Colonic mucosa (tissue), 4 donors: ENCODE measurements around the gene ADAT3. TPM values are rescaled to one million over a fixed set of nuclear protein-coding genes. Genes with fewer than 3 reads are reported as not detected.

Experiments used
- DNase-seq: peaks from one replicate; pipeline ENCODE4 v3.0.0-alpha.2; 2020
- H3K27ac ChIP-seq: fragments of 200-600 bp; one replicate; pipeline ENCODE4 v1.8.0; 2021
- H3K27me3 ChIP-seq: fragments of 200-600 bp; one replicate; pipeline ENCODE4 v1.8.0; 2021
- H3K36me3 ChIP-seq: fragments of 200-600 bp; one replicate; pipeline ENCODE4 v1.8.0; 2021
- H3K4me1 ChIP-seq: fragments of 200-600 bp; one replicate; pipeline ENCODE4 v1.8.0; 2021; ENCODE audit warnings: mild to moderate bottlenecking
- H3K4me3 ChIP-seq: fragments of 200-600 bp; one replicate; pipeline ENCODE4 v1.8.0; 2021
- H3K9ac ChIP-seq, 2 donors: one replicate each; pipeline ENCODE4 v1.7.0; 2013; ENCODE audit warnings: control low read depth in 2 of 2, low read depth in 2 of 2, low read length in 2 of 2
- H3K9me3 ChIP-seq: fragments of 200-600 bp; one replicate; pipeline ENCODE4 v1.8.0; 2021
- intact Hi-C: fragments of 100-400 bp; cut with DNase I; formaldehyde crosslinking; loops from one replicate; pipeline ENCODE4 v1.14.1; 2022
- total RNA-seq, 2 donors: library from RNA; stranded (reverse); fragmentation: NEBNext Ultra II Directional in 1 of 2; extraction: Animal tissue kit (Norgen Biotek cat#: 25700) in 1 of 2; gene quantifications; one replicate each; pipeline ENCODE4 v1.2.1, GENCODE V29; 2021
- TF ChIP-seq, protein P1 (sequence below): fragments of 200-600 bp; IDR thresholded peaks from one replicate; pipeline ENCODE4 v1.8.0; 2022; ENCODE audit warnings: antibody characterized with exemption, mild to moderate bottlenecking
- donor health status: healthy.
- donor health status: DM: no; HTN: no; CAD: no.
- donor health status: DM: no; HTN: no; CAD: no.

Gene ADAT3
- total RNA-seq, 2 donors from 2014 or later: 14.2 to 24.7 TPM

- DNase-seq: no peak
- no peaks in the 10 kb centered on the region for H3K36me3 ChIP-seq
- no peaks in the 10 kb centered on the region for H3K27me3 ChIP-seq
- no peak overlapping the region for H3K4me3 ChIP-seq
- TF ChIP-seq, protein P1, sequence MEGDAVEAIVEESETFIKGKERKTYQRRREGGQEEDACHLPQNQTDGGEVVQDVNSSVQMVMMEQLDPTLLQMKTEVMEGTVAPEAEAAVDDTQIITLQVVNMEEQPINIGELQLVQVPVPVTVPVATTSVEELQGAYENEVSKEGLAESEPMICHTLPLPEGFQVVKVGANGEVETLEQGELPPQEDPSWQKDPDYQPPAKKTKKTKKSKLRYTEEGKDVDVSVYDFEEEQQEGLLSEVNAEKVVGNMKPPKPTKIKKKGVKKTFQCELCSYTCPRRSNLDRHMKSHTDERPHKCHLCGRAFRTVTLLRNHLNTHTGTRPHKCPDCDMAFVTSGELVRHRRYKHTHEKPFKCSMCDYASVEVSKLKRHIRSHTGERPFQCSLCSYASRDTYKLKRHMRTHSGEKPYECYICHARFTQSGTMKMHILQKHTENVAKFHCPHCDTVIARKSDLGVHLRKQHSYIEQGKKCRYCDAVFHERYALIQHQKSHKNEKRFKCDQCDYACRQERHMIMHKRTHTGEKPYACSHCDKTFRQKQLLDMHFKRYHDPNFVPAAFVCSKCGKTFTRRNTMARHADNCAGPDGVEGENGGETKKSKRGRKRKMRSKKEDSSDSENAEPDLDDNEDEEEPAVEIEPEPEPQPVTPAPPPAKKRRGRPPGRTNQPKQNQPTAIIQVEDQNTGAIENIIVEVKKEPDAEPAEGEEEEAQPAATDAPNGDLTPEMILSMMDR: no peak
- no peak overlapping the region for H3K9ac ChIP-seq
- no peak overlapping the region for H3K27ac ChIP-seq
- intact Hi-C loops: no loop called here
- H3K9me3 ChIP-seq: no peaks in the 10 kb centered on the region
- H3K4me1 ChIP-seq: no peaks in the 10 kb centered on the region
These were observed 45.4 kb downstream of the ADAT3 start for GRCh38 chr19:1950640-1951039.

DNA sequence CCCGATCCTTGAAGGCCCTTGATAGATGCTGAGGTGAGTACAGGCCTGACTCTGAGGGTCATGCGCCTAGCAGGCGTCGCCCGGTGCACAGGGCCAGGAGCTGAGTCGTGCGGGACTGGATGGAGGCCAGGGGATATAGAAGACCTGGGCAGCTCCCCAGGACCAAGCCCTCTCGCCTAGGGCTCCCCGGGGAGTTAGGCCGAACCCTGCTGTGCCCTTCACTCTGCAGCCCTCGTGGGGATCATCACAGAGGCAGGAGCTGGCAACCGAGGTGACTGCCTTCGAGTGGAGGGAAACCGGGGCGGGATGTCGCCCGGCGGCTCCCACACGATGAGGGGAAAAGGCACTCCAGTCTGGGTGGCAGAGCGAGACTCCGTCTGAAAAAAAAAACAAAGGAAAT lies 47.4 kb downstream of the ADAT3 start:
- DNase-seq: no peak
- Histone ChIP-seq H3K9me3 (no peaks in the 10 kb centered on the region), H3K4me1 (no peaks in the 10 kb centered on the region), H3K9ac (no peak overlapping the region), H3K4me3 (no peak overlapping the region), H3K27me3 (no peaks in the 10 kb centered on the region), H3K36me3 (no peaks in the 10 kb centered on the region), H3K27ac (no peak overlapping the region)
- TF ChIP-seq, protein P1: no peak
- intact Hi-C loops: no loop called here

DNA sequence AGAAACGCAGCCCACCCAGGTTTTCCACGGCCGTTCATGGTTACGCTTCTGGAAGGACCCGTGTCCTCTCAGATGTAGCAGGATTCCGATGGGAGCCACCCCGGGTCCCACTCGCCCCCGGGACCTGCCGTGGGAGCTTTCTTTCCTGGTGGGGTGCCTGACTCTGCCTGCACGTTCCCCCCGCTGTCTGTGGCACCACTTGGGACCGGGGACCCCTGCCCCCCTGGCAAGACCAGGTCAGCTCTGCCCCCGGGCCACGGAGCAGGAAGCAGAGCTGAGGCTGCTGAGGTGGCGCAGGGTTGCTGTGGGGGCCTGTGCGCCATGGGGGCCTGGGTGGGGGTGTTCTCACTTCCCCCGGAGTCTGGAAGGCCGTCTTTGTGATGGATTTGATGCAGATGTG lies 47.8 kb downstream of the ADAT3 start:
- no peaks in the 10 kb centered on the region for H3K9me3 ChIP-seq
- H3K4me1 ChIP-seq: no peaks in the 10 kb centered on the region
- H3K4me3 ChIP-seq: no peak overlapping the region
- H3K36me3 ChIP-seq: no peaks in the 10 kb centered on the region
- no peak overlapping the region for H3K27ac ChIP-seq
- no peak overlapping the region for H3K9ac ChIP-seq
- no peak for DNase-seq
- H3K27me3 ChIP-seq: no peaks in the 10 kb centered on the region
- intact Hi-C loops: no loop called here
- TF ChIP-seq, protein P1: no peak

- Histone ChIP-seq H3K36me3 (no peaks in the 10 kb centered on the region), H3K27ac (no peak overlapping the region), H3K27me3 (no peaks in the 10 kb centered on the region), H3K4me3 (no peak overlapping the region), H3K9ac (no peak overlapping the region), H3K4me1 (no peaks in the 10 kb centered on the region), H3K9me3 (no peaks in the 10 kb centered on the region)
- no peak for DNase-seq
- TF ChIP-seq, protein P1: no peak
- intact Hi-C loops: no loop called here
These were observed 48.4 kb downstream of the ADAT3 start for GRCh38 chr19:1953441-1954094.

GRCh38 chr19:1954532-1954933 lies 49.3 kb downstream of the ADAT3 start:
- Histone ChIP-seq H3K9me3 (no peaks in the 10 kb centered on the region), H3K4me1 (no peaks in the 10 kb centered on the region), H3K27ac (no peak overlapping the region), H3K27me3 (no peaks in the 10 kb centered on the region), H3K4me3 (no peak overlapping the region), H3K36me3 (no peaks in the 10 kb centered on the region), H3K9ac (no peak overlapping the region)
- DNase-seq: no peak
- intact Hi-C loops: no loop called here
- TF ChIP-seq, protein P1: no peak
